LNCaP clone FGC (cell line): ENCODE measurements around the gene HOXD12.
A peak's percentile ranks its signal among the peaks of the same experiment; 100 is the strongest.

Experiments used
- DNase-seq: peaks from one replicate; pipeline ENCODE4 v3.0.0-alpha.2; 2011; ENCODE audit warnings: low read depth
- H3K4me3 ChIP-seq: 2 replicates; pipeline ENCODE4 v1.5.1; 2011; ENCODE audit warnings: mild to moderate bottlenecking, low read depth, low read length, control low read depth
- TF ChIP-seq, protein P1 (sequence below): IDR thresholded peaks from 2 replicates; pipeline ENCODE4 v1.5.1; 2012; ENCODE audit warnings: mild to moderate bottlenecking; ENCODE audit not compliant: control insufficient read depth, insufficient read depth; ENCODE audit errors: extremely low read depth

HOXD12 gene

DNA sequence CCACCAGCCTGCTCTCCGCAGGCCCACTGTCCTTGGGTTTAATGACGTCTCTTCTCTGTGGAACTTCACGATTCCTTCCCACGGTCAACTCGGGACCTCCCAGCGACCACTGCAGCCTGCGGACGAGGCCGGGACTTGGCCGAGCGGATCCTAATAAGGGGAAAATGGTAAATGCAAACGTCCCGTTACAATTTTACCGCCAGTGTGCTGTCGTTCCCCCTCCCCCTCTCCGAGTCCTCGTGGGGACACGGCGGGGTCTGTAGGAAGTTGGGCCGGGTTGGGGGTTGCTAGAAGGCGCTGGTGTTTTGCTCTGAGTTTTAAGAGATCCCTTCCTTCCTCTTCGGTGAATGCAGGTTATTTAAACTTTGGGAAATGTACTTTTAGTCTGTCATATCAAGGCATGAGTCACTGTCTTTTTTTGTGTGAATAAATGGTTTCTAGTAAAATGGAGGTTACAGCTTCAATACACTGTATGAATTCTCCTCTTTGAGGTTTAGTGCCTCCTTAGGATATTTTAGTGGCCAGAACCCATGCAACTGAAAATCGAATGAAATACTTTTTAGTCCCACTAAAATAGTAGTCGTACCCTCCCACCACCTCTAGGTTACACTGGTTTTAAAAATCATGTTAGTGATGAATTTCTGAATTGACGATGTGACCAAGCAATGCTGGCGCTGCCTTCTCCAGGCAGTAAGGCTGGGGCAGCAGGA is 9.8 kb downstream of the HOXD12 start:
- TF ChIP-seq, protein P1, sequence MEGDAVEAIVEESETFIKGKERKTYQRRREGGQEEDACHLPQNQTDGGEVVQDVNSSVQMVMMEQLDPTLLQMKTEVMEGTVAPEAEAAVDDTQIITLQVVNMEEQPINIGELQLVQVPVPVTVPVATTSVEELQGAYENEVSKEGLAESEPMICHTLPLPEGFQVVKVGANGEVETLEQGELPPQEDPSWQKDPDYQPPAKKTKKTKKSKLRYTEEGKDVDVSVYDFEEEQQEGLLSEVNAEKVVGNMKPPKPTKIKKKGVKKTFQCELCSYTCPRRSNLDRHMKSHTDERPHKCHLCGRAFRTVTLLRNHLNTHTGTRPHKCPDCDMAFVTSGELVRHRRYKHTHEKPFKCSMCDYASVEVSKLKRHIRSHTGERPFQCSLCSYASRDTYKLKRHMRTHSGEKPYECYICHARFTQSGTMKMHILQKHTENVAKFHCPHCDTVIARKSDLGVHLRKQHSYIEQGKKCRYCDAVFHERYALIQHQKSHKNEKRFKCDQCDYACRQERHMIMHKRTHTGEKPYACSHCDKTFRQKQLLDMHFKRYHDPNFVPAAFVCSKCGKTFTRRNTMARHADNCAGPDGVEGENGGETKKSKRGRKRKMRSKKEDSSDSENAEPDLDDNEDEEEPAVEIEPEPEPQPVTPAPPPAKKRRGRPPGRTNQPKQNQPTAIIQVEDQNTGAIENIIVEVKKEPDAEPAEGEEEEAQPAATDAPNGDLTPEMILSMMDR: no peak
- no peak overlapping the region for H3K4me3 ChIP-seq
- DNase-seq: no peak

DNA sequence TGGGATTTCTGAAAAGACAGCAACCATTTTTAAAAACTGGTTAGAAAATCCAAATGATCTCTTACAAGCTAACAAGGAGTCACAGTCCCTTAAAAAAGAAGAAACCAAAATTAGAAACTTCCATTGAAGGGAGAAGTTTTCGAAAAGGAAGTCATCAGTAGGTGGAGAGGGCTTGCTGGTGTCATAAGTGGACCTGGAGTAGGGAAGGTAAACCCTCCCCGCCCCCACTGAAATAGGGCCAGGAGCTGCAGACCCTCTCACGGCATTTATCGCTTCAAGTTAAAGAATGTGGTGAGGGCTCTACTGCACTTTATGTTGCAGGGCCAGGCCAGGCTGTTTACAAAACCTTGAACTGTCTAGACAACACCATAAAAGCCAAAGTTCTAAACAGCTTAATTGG is 10.4 kb downstream of the HOXD12 start:
- no peak for DNase-seq
- no peak overlapping the region for H3K4me3 ChIP-seq
- TF ChIP-seq, protein P1: no peak

GRCh38 chr2:176110415-176111308 is 11.1 kb downstream of the HOXD12 start:
- TF ChIP-seq, protein P1: no peak
- DNase-seq: no peak
- H3K4me3 ChIP-seq: no peak overlapping the region

- TF ChIP-seq, protein P1: peak; percentile 79
- no peak for DNase-seq
- no peak overlapping the region for H3K4me3 ChIP-seq
Measured at GRCh38 chr2:176111309-176111663, 11.7 kb downstream of the HOXD12 start.

DNA sequence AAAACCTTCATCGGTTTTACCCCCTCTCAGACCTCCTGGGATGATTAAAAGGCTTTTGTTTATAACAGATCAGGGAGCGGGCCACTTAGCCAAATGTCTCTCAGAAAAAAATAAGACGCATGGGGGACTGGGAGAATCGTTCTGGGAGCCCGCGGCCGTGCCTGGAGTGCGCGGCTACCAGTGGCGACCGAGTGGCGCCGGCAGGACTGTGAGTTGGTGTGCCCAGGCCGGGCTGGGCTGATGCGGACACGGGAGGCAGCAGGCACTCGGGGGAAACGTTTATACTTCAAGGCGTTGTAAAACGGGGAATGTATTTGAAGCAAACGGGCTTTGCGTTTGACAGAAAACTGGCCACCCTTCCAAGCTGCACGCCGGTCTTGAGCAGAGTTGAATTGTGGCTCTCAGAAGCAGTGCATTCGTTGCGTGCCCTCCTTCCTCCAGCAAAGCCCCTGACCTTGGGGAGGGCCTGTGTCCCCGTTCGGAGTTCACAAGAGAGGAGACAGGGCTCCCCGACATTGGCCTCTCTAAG is 12.3 kb downstream of the HOXD12 start:
- DNase-seq: no peak
- TF ChIP-seq, protein P1: no peak
- H3K4me3 ChIP-seq: no peak overlapping the region

GRCh38 chr2:176112375-176113302 is 13.0 kb downstream of the HOXD12 start:
- no peak for DNase-seq
- TF ChIP-seq, protein P1: no peak
- H3K4me3 ChIP-seq: no peak overlapping the region
